HG03097 (cell line): ENCODE results near the gene ZNRF1.

ENCODE experiments used
- ATAC-seq: cut with Tn5 transposase; IDR thresholded peaks from one replicate; pipeline ENCODE4 v1.9.1; 2021; ENCODE audit not compliant: unreplicated experiment, low FRiP score

Gene ZNRF1

DNA sequence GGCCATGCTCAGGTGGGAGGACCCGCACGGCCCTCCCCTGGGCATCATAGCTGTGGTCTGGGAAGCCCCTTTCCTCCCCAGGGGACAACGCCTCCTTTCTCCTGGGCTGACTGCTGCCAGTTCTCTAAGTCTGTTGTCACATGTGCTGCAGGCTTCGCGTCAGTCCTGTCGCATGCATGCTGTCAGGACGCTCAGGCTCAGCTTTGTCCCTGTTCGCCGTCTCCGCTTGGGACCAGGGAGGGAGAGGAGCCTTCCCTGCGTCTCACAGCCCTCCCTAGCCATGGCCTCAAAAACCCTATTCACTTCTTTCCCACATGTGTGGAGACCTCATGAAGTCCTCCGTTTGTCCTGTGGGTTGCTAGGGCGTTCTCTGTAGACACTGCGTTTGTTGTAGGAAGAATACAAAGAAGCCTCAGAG lies 96.4 kb downstream of the ZNRF1 start:
- no peak for ATAC-seq

- no peak for ATAC-seq
Measured at GRCh38 chr16:75096656-75097055, 97.8 kb downstream of the ZNRF1 start.

DNA sequence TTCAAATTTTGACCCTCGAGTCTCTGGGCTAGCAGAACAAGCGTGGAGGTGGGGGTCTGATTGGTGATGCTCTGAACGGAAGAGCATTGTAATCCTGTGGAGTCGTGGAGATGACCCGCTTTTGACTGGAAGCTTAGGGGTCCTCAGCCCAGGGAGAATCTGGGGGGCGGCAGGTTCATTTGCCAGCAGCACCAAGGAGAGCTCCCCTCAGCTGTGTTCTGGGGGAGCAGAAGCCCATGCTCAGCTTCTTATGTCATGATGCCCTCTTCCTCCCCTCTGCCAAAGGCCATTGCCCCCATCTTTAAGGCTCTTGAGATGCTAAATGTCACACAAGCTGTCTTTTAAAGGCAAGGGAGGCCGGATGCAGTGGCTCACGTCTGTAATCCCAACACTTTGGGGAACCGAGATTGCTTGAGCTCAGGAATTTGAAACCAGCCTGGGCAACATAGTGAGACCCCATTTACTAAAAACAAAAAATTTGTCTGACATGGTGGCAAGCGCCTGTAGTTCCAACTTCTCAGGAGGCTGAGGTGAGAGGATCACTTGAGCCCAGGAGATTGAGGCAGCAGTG lies 98.5 kb downstream of the ZNRF1 start:
- no peak for ATAC-seq

GRCh38 chr16:75097941-75098901 lies 99.4 kb downstream of the ZNRF1 start:
- no peak for ATAC-seq

GRCh38 chr16:75099075-75099667 lies 100.3 kb downstream of the ZNRF1 start:
- no peak for ATAC-seq

DNA sequence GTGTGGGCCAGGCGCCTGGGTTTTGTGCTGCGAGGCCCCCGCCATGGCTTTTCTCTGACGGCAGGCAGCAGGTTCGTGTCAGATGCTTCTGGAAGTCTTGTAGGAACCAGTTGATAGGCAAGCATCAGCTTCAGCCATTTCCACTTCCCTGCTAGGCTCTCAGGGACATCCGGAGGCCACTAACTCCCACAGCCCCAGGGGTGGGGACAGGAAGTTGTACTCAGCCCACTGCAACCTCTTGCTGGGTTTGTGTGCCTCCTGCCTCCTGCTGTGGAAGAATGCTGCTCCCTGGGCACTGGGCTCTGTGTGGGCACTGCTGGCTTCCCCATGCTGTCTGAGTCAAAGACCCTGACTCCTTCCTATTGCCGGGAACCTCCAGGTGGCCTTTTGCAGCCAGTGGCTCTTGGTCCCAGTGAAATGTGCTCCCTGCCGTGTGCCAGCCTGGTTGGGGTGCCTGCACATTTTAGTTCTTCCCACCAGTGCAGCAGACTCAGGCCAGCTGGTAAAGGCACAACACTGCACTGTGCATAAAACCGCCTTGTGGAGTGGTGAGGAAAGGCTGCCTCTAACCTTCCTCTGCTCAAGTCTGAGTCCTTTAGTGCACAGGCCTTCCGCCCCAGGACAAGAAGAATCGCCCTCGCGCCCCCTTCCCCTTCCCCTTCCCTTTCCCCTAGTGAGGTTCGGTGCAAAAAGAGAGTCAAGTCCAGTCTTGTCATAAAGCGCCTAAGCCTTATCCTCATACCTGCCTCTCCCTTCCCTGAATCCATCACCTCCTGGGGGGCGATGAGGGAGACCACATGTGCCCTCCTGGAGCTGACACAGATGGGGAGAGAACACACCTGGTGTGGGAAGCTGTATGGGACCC lies 101.1 kb downstream of the ZNRF1 start:
- ATAC-seq = peak; percentile 56

DNA sequence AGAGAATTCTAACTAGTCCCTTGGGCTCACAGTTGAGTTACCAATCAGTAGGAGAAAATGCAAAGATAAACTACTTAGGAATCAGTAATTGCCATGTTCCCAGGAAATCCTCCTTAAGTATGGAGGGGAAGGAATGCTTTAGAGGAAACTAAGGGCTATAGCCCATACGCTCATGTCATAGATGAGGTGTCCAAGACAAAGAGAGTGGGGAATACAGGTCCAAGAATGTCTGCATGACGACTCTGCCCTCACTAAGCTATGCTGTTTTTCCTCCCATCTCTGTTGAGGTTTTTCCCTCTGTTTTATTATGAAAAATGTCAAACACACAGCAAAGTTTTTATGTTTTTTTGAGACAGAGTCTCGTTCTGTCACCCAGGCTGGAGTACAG lies 101.8 kb downstream of the ZNRF1 start:
- ATAC-seq = no peak

DNA sequence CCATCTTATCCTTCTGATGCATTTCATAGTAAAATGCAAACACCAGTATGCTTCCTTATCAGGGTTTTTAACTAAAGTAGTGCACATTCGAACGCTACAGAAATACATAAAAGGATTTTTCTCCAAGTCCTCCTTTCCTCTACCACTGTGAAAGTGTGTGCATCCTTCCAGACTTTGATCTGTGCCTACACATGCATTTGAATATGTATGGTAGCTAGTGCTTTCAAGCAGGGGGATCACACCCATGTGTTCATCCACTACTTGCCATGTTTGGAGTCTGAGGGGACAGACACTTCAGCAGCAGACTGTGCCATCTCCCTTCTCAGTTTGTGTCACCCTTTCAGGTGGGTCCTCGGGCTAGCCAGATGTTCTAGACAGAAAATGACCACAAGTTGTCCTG lies 102.8 kb downstream of the ZNRF1 start:
- no peak for ATAC-seq

DNA sequence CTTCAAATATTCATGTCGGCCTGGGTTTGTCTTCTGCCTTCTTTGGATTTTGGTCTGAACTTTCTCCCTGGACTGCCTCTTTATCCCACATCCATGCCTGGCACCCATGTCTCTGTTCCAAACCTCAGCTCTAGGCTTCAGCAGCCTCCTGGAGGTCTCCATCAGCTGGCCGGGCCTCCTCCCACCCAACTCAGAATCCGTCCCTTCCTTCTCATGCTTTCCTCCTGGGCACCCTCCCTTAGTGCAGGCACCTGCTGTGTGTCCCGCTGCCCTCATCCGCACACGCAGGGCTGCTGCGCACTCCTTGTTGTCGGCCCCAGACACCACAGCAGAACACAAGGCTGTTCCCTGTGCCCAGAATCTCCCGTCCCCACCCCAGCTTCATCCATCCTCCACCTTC lies 103.8 kb downstream of the ZNRF1 start:
- ATAC-seq = no peak

DNA sequence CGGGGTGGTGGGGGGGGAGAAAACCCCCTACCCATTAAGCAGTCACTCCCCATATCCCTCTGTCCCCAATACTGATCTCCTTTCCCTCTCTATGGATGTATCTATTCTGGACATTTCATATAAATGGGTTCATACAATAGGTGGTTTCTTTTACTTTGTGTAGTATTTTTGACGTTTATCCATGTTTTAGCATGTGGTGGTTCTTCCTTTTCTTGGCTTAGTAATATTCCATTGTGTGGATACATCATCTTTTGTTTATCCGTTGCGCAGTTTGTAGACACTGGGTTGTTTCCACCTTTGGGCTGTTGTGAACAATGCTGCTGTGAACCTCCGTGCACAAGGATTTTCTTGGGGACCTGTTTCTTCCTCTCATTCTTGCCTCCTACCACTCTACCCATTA lies 105.2 kb downstream of the ZNRF1 start:
- no peak for ATAC-seq

DNA sequence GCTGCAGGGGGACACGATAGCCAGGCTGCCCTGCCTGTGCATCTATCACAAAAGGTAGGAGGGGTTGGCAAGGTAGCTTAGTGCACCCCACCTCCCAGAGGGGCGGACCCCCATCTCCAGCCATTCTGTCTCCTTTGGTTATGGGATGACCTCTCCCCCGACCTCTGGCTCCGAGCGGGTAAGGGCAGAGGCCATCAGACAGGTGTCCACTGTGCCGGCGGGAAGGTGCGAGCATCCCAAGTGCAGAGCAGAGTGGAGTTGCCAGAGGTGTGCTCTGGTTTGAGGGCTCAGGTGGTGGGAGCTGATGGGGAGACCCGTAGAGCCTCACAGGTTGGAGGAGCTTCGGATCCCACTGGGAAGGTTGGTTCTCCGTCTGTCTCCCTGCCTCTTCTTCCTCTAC lies 106.0 kb downstream of the ZNRF1 start:
- no peak for ATAC-seq

- no peak for ATAC-seq
Measured at GRCh38 chr16:75105306-75106061, 106.7 kb downstream of the ZNRF1 start.

GRCh38 chr16:75106351-75107274 lies 107.8 kb downstream of the ZNRF1 start:
- ATAC-seq = no peak

DNA sequence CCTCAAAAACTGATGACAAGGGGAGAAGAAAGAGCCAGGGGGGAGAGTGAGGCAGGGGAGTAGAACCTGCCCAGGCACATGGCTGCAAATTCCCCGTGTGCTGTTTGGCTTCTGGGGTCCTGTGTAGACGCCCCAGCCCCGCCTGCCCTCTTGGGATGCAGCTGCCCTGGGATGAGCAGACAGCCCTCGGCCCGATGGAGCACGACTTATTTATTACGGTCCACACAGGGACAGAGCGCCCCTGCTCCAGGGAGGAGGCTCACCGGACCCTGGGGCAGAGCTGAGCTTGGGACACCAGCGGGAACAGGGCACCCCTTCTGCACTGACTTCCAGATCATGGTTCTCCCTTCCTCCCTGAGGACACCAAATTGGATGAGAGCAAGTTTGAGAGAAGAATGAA lies 108.7 kb downstream of the ZNRF1 start:
- ATAC-seq = no peak

DNA sequence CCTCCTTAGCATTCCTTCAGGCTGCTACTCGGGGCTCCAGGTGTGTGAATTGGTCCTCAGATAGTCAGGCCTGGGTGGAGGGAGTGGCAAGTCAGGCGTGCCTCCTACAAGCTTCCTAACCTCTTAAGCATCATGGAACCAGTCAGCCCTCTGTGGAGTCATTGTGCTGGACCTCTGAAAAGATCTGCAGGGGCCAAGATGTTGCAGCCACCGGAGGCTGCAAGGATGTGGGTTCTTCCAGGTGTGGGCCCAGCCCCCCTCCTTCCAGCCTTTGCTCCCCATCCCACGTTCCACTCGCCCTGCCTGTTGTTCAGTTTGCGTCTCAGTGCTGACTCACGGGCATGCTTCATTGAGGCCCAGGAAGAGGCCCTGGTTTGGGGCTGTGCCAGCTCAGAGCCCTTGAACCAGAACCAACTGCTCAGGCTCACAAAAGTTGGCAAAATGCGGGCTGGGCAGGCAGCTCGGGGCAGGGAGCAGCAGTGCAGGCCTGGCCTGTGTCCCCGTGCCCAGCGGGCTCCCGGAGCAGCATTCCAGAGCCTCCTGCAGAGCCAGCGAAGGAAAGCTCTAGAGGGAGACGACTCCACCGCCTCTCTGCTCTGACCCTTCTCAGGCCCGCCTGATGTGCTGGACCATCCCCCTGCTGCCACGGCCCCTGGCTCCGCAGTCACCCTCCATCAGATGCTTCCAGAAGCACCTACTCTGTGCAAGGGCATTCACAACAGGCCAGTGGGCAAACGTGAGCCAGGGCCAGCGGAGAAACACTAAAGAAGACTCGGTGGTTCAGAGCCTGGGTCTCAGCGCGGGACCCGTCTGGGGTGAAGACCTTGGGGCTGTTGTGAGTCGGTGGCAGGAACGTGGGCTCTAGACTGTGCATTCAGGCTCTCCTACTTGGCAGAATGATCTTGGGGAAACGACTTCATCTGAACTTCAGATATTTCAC lies 110.2 kb downstream of the ZNRF1 start:
- peak; percentile 37 for ATAC-seq

GRCh38 chr16:75109732-75110243 lies 111.0 kb downstream of the ZNRF1 start:
- ATAC-seq = no peak

GRCh38 chr16:75110637-75111513 lies 112.1 kb downstream of the ZNRF1 start:
- peak; percentile 49 for ATAC-seq
